Right renal cortex interstitium (tissue), 3 donors: ENCODE data around the gene ARL2BP. TPM values are rescaled to one million over a fixed set of nuclear protein-coding genes. Genes with fewer than 3 reads are reported as not detected.
A peak's percentile ranks its signal among the peaks of the same experiment; 100 is the strongest.

Experiments used
- DNase-seq, 3 donors: peaks; one replicate each; pipeline ENCODE4 v3.0.0-alpha.2; 2013; ENCODE audit warnings: low read depth in 3 of 3, low spot score in 2 of 3
- polyA plus RNA-seq, 3 donors: library from polyadenylated mRNA; unstranded; fragments of 120-200 nt; gene quantifications; one replicate each; pipeline ENCODE4 v1.2.1, GENCODE V29; 2013; ENCODE audit not compliant: insufficient read length in 3 of 3

ARL2BP gene
- polyA plus RNA-seq, 3 donors, result 76.7 to 82.2 (median 78.3) TPM

- no peak for DNase-seq
Measured at GRCh38 chr16:57281791-57282190, 36.7 kb downstream of the ARL2BP start.

GRCh38 chr16:57282510-57283213 is 37.6 kb downstream of the ARL2BP start:
- no peak for DNase-seq

- DNase-seq, result no peak
Measured at GRCh38 chr16:57283214-57283958, 38.3 kb downstream of the ARL2BP start.

GRCh38 chr16:57283959-57284208 is 38.8 kb downstream of the ARL2BP start:
- no peak for DNase-seq

- DNase-seq, result no peak
Measured at GRCh38 chr16:57284209-57284951, 39.3 kb downstream of the ARL2BP start, which contains the start of gene PLLP. PLLP (minus strand) TSS chr16:57284672; CDS start chr16:57284540, 132 bp downstream.

GRCh38 chr16:57284952-57285363 is 39.9 kb downstream of the ARL2BP start:
- DNase-seq, result no peak

- no peak for DNase-seq
Measured at GRCh38 chr16:57285379-57285778, 40.3 kb downstream of the ARL2BP start.

- DNase-seq, result no peak
Measured at GRCh38 chr16:57289391-57290257, 44.6 kb downstream of the ARL2BP start.

- no peak for DNase-seq
Measured at GRCh38 chr16:57297856-57298255, 52.8 kb downstream of the ARL2BP start.

GRCh38 chr16:57299009-57299718 is 54.1 kb downstream of the ARL2BP start:
- no peak for DNase-seq

- DNase-seq, result peak; percentile 86 to 90 (median 90)
Measured at GRCh38 chr16:57299719-57300386, 54.8 kb downstream of the ARL2BP start.

- peak; percentile 99 for DNase-seq
Measured at GRCh38 chr16:57300387-57301125, 55.5 kb downstream of the ARL2BP start.

- DNase-seq, result no peak
Measured at GRCh38 chr16:57301126-57301817, 56.2 kb downstream of the ARL2BP start.

Other genes with a start within 250 kb of the ARL2BP start
- gene CPNE2, start 152.7 kb upstream of the ARL2BP start, polyA plus RNA-seq, result 10 to 100 TPM; 33.9 to 37.7 (median 34.3) TPM
- gene PSME3IP1, start 59.2 kb upstream of the ARL2BP start, polyA plus RNA-seq, result 100 to 1,000 TPM; 109 to 130 (median 116) TPM
- 10 to 100 TPM; 46.7 to 49.7 (median 49.0) TPM for gene RSPRY1, start 58.9 kb upstream of the ARL2BP start, polyA plus RNA-seq
- gene PLLP, start 39.4 kb downstream of the ARL2BP start, polyA plus RNA-seq, result 10 to 100 TPM; 16.1 to 21.1 (median 20.4) TPM
- under 1 TPM; 0.06 to 0.10 (median 0.07) TPM for gene CCL22, start 113.5 kb downstream of the ARL2BP start, polyA plus RNA-seq
- 10 to 100 TPM; 25.7 to 34.3 (median 30.1) TPM for gene CX3CL1, start 127.2 kb downstream of the ARL2BP start, polyA plus RNA-seq
- gene CCL17, start 159.5 kb downstream of the ARL2BP start, polyA plus RNA-seq, result not detected
- 100 to 1,000 TPM in 2 of 3 donors, 10 to 100 TPM in 1; 96.5 to 105 (median 103) TPM for gene CIAPIN1, start 202.1 kb downstream of the ARL2BP start, polyA plus RNA-seq
- gene COQ9, start 202.2 kb downstream of the ARL2BP start, polyA plus RNA-seq, result 100 to 1,000 TPM in 2 of 3 donors, 10 to 100 TPM in 1; 97.3 to 101 (median 100) TPM
- 10 to 100 TPM; 84.9 to 89.8 (median 88.0) TPM for gene POLR2C, start 217.4 kb downstream of the ARL2BP start, polyA plus RNA-seq
- gene DOK4, start 241.2 kb downstream of the ARL2BP start, polyA plus RNA-seq, result 10 to 100 TPM; 27.4 to 35.1 (median 32.3) TPM